HCT116 (cell line): ENCODE results near the gene LDLRAD4. TPM values are rescaled to one million over a fixed set of nuclear protein-coding genes. Genes with fewer than 3 reads are reported as not detected.

Experiments used
- ATAC-seq: fragments of 200-7000 bp; cut with Tn5 transposase; 2 replicates; pipeline ENCODE4 v1.9.1; 2020; ENCODE audit warnings: mild to moderate bottlenecking, moderate library complexity
- BruUV-seq: library from RNA; stranded (reverse); fragments of 400-500 nt; replicated peaks from 2 replicates; lab custom pipeline; 2021; lab: Mats Ljungman, UMichigan
- CTCF ChIA-PET: fragments of 300-600 bp; sonication (Branson Sonifier 250); formaldehyde crosslinking; loops from one replicate; lab custom pipeline; 2021; ENCODE audit warnings: antibody characterized with exemption; lab: Charles Lee
- POLR2A ChIA-PET: fragments of 300-600, 350-600 bp; sonication (Branson Sonifier 250); formaldehyde crosslinking; loops from one replicate; lab custom pipeline; 2021; ENCODE audit warnings: antibody characterized with exemption; lab: Charles Lee
- RAD21 ChIA-PET, 2 experiments: fragments of 300-600 bp; sonication (Branson Sonifier 250); formaldehyde crosslinking; loops; one replicate each; lab custom pipeline; 2023; ENCODE audit warnings: low total read pairs in 2 of 2; ENCODE audit not compliant: uncharacterized antibody in 2 of 2, unreplicated experiment in 2 of 2, low non-redundant PET in 1 of 2; lab: Charles Lee
- DNase-seq: peaks from one replicate; pipeline ENCODE4 v3.0.0-alpha.2; 2010; ENCODE audit warnings: low read depth, low spot score
- H2AFZ ChIP-seq: fragments of 200-600 bp; shearing (Covaris generic), sonication (generic); 2 replicates; pipeline ENCODE4 v1.6.1; 2017; ENCODE audit warnings: low read depth, mixed run types, mixed read lengths, antibody characterized with exemption, low read length; ENCODE audit not compliant: poor library complexity, severe bottlenecking
- H3K27ac ChIP-seq: 2 replicates; pipeline ENCODE4 v1.5.1; 2012; ENCODE audit warnings: low read depth, low read length
- H3K27me3 ChIP-seq: fragments of 200-600 bp; sonication (generic); 2 replicates; pipeline ENCODE4 v1.6.1; 2016; ENCODE audit warnings: mixed run types, low read length, mixed read lengths; ENCODE audit not compliant: insufficient read depth
- H3K36me3 ChIP-seq, 2 experiments: fragments of 200-500 bp in 1 of 2; fragments of 200-600 bp in 1 of 2; sonication (Bioruptor generic) in 1 of 2; sonication (generic) in 1 of 2; 2 replicates each; pipeline versions ENCODE4 v1.5.1 to v1.6.1; 2014 to 2016; ENCODE audit warnings: low read length in 2 of 2, inconsistent platforms in 1 of 2, mixed read lengths in 1 of 2, mixed run types in 1 of 2; ENCODE audit not compliant: insufficient read depth in 2 of 2, control insufficient read depth in 1 of 2
- H3K4me1 ChIP-seq, 2 experiments: fragments of 200-600 bp in 1 of 2; sonication (generic) in 1 of 2; 2 replicates each; pipeline versions ENCODE4 v1.5.1 to v1.6.1; 2012 to 2017; ENCODE audit warnings: low read length in 2 of 2, inconsistent platforms in 1 of 2, mild to moderate bottlenecking in 1 of 2, mixed read lengths in 1 of 2, mixed run types in 1 of 2, moderate library complexity in 1 of 2; ENCODE audit not compliant: insufficient read depth in 2 of 2, control insufficient read depth in 1 of 2
- H3K4me2 ChIP-seq: fragments of 200-600 bp; sonication (generic); 2 replicates; pipeline ENCODE4 v1.6.1; 2017; ENCODE audit warnings: mixed run types, low read length, mixed read lengths
- H3K4me3 ChIP-seq, 2 experiments: fragments of 200-600 bp in 1 of 2; sonication (generic) in 1 of 2; replicated peaks in 1 of 2; 2 replicates each; pipeline ENCODE4 v1.5.1; 2011 to 2016; ENCODE audit warnings: low read length in 2 of 2, control low read depth in 1 of 2, low read depth in 1 of 2, mild to moderate bottlenecking in 1 of 2, mixed read lengths in 1 of 2, mixed run types in 1 of 2
- H3K79me2 ChIP-seq: fragments of 200-600 bp; sonication (generic); 2 replicates; pipeline ENCODE4 v1.6.1; 2017; ENCODE audit warnings: mild to moderate bottlenecking, mixed run types, low read length, moderate library complexity, mixed read lengths; ENCODE audit not compliant: insufficient read depth
- H3K9ac ChIP-seq: fragments of 200-600 bp; sonication (generic); 2 replicates; pipeline ENCODE4 v1.6.1; 2016; ENCODE audit warnings: low read length, mixed read lengths
- H3K9me2 ChIP-seq: fragments of 200-600 bp; sonication (generic), shearing (Covaris generic); 2 replicates; pipeline ENCODE4 v1.6.1; 2017; ENCODE audit warnings: mixed run types, mild to moderate bottlenecking, moderate library complexity; ENCODE audit not compliant: insufficient read depth
- H3K9me3 ChIP-seq, 2 experiments: fragments of 200-500 bp in 1 of 2; fragments of 200-600 bp in 1 of 2; sonication (Bioruptor generic) in 1 of 2; sonication (generic) in 1 of 2; 2 replicates each; pipeline ENCODE4 v1.6.1; 2014 to 2017; ENCODE audit warnings: low read length in 2 of 2, mixed read lengths in 2 of 2, inconsistent platforms in 1 of 2, low read depth in 1 of 2, mild to moderate bottlenecking in 1 of 2, mixed run types in 1 of 2, moderate library complexity in 1 of 2; ENCODE audit not compliant: control insufficient read depth in 1 of 2, insufficient read depth in 1 of 2
- H4K20me1 ChIP-seq: fragments of 200-600 bp; sonication (generic), shearing (Covaris generic); 2 replicates; pipeline ENCODE4 v1.6.1; 2017; ENCODE audit warnings: mixed run types, mild to moderate bottlenecking, moderate library complexity; ENCODE audit not compliant: insufficient read depth
- EGR1 ChIP-seq: IDR thresholded peaks from 2 replicates; pipeline ENCODE4 v1.6.1; 2012; ENCODE audit warnings: low read depth
- EZH2 ChIP-seq: fragments of 200-600 bp; sonication (generic); IDR thresholded peaks from 2 replicates; pipeline ENCODE4 v1.6.1; 2017; ENCODE audit warnings: antibody characterized with exemption, mixed run types
- EZH2phosphoT487 ChIP-seq: fragments of 200-600 bp; IDR thresholded peaks from 2 replicates; pipeline ENCODE4 v1.6.1; 2018; ENCODE audit warnings: antibody characterized with exemption, borderline replicate concordance
- FOSL1 ChIP-seq: IDR thresholded peaks from 2 replicates; pipeline ENCODE4 v1.6.1; 2012; ENCODE audit warnings: low read depth
- JUND ChIP-seq: IDR thresholded peaks from 2 replicates; pipeline ENCODE4 v1.6.1; 2012
- POLR2A ChIP-seq: IDR thresholded peaks from 2 replicates; pipeline ENCODE4 v1.7.0; 2011; ENCODE audit warnings: borderline replicate concordance; ENCODE audit not compliant: insufficient read depth, insufficient read length; ENCODE audit errors: extremely low read depth
- RAD21 ChIP-seq: IDR thresholded peaks from 2 replicates; pipeline ENCODE4 v1.6.1; 2012; ENCODE audit warnings: low read depth, mild to moderate bottlenecking
- REST ChIP-seq: IDR thresholded peaks from 2 replicates; pipeline ENCODE4 v1.6.1; 2012; ENCODE audit warnings: low read depth
- SP1 ChIP-seq: IDR thresholded peaks from 2 replicates; pipeline ENCODE4 v1.6.1; 2012; ENCODE audit warnings: low read depth
- SRF ChIP-seq: IDR thresholded peaks from 2 replicates; pipeline ENCODE4 v1.6.1; 2012; ENCODE audit warnings: low read depth
- YY1 ChIP-seq: IDR thresholded peaks from 2 replicates; pipeline ENCODE4 v1.6.1; 2011; ENCODE audit warnings: low read length, low read depth, moderate library complexity, mild to moderate bottlenecking; ENCODE audit not compliant: insufficient replicate concordance; ENCODE audit errors: extremely low read depth
- ZNF274 ChIP-seq: fragments of 200-500 bp; sonication (Bioruptor generic); IDR thresholded peaks from 2 replicates; pipeline ENCODE4 v1.6.1; 2014; ENCODE audit warnings: mild to moderate bottlenecking, low read depth, low read length, inconsistent platforms
- intact Hi-C: fragments of 100-400 bp; cut with micrococcal nuclease; formaldehyde crosslinking; loops from 2 replicates; pipeline ENCODE4 v1.10.0; 2022
- total RNA-seq: library from RNA; stranded (reverse); gene quantifications from one replicate; pipeline ENCODE4 v1.2.1, GENCODE V29; 2021; ENCODE audit not compliant: unreplicated experiment
- TF ChIP-seq, protein P1 (sequence below), 3 experiments: fragments of 200-600 bp in 1 of 3; sonication (generic) in 1 of 3; IDR thresholded peaks in 2 of 3; conservative IDR thresholded peaks in 1 of 3; 2 replicates each; pipeline ENCODE4 v1.5.1; 2012 to 2017; ENCODE audit warnings: low read depth in 2 of 3, low read length in 2 of 3, antibody characterized with exemption in 1 of 3, borderline replicate concordance in 1 of 3, control low read depth in 1 of 3, mild to moderate bottlenecking in 1 of 3, mixed read lengths in 1 of 3, mixed run types in 1 of 3, moderate library complexity in 1 of 3; ENCODE audit not compliant: insufficient read depth in 1 of 3
- TF ChIP-seq, protein P2 (sequence below): IDR thresholded peaks from 2 replicates; pipeline ENCODE4 v1.6.1; 2012
- TF ChIP-seq, protein P3 (sequence below): IDR thresholded peaks from 2 replicates; pipeline ENCODE4 v1.6.1; 2012

Gene LDLRAD4
- total RNA-seq, 1 experiment from 2014 or later, result 1.2 TPM

- H3K4me1 ChIP-seq, result no peaks in the 10 kb centered on the region
Observed at GRCh38 chr18:13445241-13445897, 226.8 kb downstream of the LDLRAD4 start.

DNA sequence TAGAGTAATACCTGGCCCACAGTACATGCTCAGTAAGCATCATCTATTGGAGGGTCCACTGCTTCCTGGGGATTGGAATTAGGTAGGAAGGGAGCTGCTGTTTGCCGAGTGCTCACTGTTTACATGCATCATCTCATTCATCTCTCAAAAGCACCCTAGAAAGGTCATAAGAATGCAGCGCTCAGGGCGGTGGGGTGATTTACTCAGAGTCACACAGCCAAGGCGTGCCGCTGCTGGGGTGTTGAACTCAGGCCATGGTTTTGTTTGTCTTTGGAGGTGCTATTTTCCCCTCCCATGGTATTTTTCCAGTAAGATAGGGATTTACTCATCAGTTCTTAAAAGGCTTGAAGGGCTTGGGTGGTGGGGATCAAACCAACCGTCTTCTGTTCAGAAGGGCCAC, 227.5 kb downstream of the LDLRAD4 start:
- Histone ChIP-seq H2AFZ (no peak overlapping the region), H3K9me3 (no peaks in the 10 kb centered on the region), H3K9me2 (no peaks in the 10 kb centered on the region), H3K27me3 (peaks cover 6% of the 10 kb centered on the region), H3K4me2 (no peak overlapping the region), H3K27ac (no peak overlapping the region), H3K4me3 (no peak overlapping the region), H3K4me1 (no peaks in the 10 kb centered on the region), H3K79me2 (no peaks in the 10 kb centered on the region), H3K36me3 (no peaks in the 10 kb centered on the region), H3K9ac (no peak overlapping the region), H4K20me1 (no peaks in the 10 kb centered on the region)
- DNase-seq (no peak), ATAC-seq (no peak)
- POLR2A ChIA-PET, result no interaction called here
- BruUV-seq, result no TSS peak
- CTCF ChIA-PET, result no interaction called here
- RAD21 ChIA-PET, result no interaction called here
- intact Hi-C loops, result no loop called here
- TF ChIP-seq POLR2A (no peak), EZH2 (no peak), YY1 (no peak), ZNF274 (no peak), SRF (no peak), EGR1 (no peak), FOSL1 (no peak), EZH2phosphoT487 (no peak), RAD21 (no peak), JUND (no peak), REST (no peak)
- TF ChIP-seq, protein P1, sequence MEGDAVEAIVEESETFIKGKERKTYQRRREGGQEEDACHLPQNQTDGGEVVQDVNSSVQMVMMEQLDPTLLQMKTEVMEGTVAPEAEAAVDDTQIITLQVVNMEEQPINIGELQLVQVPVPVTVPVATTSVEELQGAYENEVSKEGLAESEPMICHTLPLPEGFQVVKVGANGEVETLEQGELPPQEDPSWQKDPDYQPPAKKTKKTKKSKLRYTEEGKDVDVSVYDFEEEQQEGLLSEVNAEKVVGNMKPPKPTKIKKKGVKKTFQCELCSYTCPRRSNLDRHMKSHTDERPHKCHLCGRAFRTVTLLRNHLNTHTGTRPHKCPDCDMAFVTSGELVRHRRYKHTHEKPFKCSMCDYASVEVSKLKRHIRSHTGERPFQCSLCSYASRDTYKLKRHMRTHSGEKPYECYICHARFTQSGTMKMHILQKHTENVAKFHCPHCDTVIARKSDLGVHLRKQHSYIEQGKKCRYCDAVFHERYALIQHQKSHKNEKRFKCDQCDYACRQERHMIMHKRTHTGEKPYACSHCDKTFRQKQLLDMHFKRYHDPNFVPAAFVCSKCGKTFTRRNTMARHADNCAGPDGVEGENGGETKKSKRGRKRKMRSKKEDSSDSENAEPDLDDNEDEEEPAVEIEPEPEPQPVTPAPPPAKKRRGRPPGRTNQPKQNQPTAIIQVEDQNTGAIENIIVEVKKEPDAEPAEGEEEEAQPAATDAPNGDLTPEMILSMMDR (IDR thresholded peaks at IDR 0.05 in 2 of 3, conservative IDR thresholded peaks at IDR 0.05 in 1 of 3; ENCODE audit: borderline replicate concordance in 1 of 3, insufficient read depth in 1 of 3, low read depth in 2 of 3, low read length in 2 of 3), result no peak
- TF ChIP-seq, protein P2, sequence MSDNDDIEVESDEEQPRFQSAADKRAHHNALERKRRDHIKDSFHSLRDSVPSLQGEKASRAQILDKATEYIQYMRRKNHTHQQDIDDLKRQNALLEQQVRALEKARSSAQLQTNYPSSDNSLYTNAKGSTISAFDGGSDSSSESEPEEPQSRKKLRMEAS, result no peak
- TF ChIP-seq, protein P3, sequence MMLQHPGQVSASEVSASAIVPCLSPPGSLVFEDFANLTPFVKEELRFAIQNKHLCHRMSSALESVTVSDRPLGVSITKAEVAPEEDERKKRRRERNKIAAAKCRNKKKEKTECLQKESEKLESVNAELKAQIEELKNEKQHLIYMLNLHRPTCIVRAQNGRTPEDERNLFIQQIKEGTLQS, result no peak

More at GRCh38 chr18:13445241-13445897, 226.8 kb downstream of the LDLRAD4 start:
- peaks cover 6% of the 10 kb centered on the region for H3K27me3 ChIP-seq
- H3K4me3 ChIP-seq, result no peak overlapping the region
- CTCF ChIA-PET, result no interaction called here
- no peaks in the 10 kb centered on the region for H3K9me3 ChIP-seq
- no peak for TF ChIP-seq SP1
- no peaks in the 10 kb centered on the region for H4K20me1 ChIP-seq
- ATAC-seq (no peak), DNase-seq (no peak)
- no peak overlapping the region for H3K4me2 ChIP-seq
- no peak overlapping the region for H2AFZ ChIP-seq
- BruUV-seq, result no TSS peak
- intact Hi-C loops, result no loop called here
- RAD21 ChIA-PET, result no interaction called here
- no peak overlapping the region for H3K9ac ChIP-seq
- no peaks in the 10 kb centered on the region for H3K36me3 ChIP-seq
- no peaks in the 10 kb centered on the region for H3K9me2 ChIP-seq
- POLR2A ChIA-PET, result no interaction called here
- H3K79me2 ChIP-seq, result no peaks in the 10 kb centered on the region
- H3K27ac ChIP-seq, result no peak overlapping the region
